GM12864 (cell line): ENCODE measurements around the gene CAMK2D.

Experiments used
- DNase-seq: peaks from one replicate; pipeline ENCODE4 v3.0.0-alpha.2; 2011; ENCODE audit warnings: low read depth
- H3K4me3 ChIP-seq: 2 replicates; pipeline ENCODE4 v1.5.1; 2011; ENCODE audit warnings: mild to moderate bottlenecking, low read depth, low read length, control low read depth
- TF ChIP-seq, protein P1 (sequence below): IDR thresholded peaks from 2 replicates; pipeline ENCODE4 v1.5.1; 2011; ENCODE audit warnings: low read depth, mild to moderate bottlenecking, moderate library complexity, low read length, control low read depth, inconsistent platforms; ENCODE audit errors: missing control alignments

Gene CAMK2D

GRCh38 chr4:113556382-113557134 is 205.0 kb downstream of the CAMK2D start:
- H3K4me3 ChIP-seq, result no peak overlapping the region
- DNase-seq, result no peak
- TF ChIP-seq, protein P1, sequence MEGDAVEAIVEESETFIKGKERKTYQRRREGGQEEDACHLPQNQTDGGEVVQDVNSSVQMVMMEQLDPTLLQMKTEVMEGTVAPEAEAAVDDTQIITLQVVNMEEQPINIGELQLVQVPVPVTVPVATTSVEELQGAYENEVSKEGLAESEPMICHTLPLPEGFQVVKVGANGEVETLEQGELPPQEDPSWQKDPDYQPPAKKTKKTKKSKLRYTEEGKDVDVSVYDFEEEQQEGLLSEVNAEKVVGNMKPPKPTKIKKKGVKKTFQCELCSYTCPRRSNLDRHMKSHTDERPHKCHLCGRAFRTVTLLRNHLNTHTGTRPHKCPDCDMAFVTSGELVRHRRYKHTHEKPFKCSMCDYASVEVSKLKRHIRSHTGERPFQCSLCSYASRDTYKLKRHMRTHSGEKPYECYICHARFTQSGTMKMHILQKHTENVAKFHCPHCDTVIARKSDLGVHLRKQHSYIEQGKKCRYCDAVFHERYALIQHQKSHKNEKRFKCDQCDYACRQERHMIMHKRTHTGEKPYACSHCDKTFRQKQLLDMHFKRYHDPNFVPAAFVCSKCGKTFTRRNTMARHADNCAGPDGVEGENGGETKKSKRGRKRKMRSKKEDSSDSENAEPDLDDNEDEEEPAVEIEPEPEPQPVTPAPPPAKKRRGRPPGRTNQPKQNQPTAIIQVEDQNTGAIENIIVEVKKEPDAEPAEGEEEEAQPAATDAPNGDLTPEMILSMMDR, result no peak

- H3K4me3 ChIP-seq, result no peak overlapping the region
- no peak for DNase-seq
- TF ChIP-seq, protein P1, result no peak
Observed at GRCh38 chr4:113555868-113556267, 205.7 kb downstream of the CAMK2D start.

DNA sequence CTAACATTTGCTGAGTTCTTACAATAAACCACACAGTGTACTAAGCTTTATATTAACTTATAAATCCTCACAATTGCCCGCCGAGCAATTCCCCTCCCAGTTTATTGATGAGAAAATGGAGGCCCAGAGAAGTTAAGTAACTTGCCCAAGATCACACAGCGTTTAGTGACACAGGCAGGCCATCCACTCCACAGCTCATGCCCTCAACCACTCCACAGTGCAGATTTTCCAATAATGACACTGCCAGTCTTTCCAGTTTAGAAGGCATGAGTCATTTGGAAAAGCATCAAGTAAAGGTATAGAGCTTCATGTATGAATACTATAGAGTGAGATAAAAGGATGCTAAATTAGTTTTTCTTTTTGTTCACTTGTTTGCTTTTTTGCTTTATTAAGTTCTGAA is 208.5 kb downstream of the CAMK2D start:
- no peak for DNase-seq
- no peak overlapping the region for H3K4me3 ChIP-seq
- TF ChIP-seq, protein P1, result no peak

DNA sequence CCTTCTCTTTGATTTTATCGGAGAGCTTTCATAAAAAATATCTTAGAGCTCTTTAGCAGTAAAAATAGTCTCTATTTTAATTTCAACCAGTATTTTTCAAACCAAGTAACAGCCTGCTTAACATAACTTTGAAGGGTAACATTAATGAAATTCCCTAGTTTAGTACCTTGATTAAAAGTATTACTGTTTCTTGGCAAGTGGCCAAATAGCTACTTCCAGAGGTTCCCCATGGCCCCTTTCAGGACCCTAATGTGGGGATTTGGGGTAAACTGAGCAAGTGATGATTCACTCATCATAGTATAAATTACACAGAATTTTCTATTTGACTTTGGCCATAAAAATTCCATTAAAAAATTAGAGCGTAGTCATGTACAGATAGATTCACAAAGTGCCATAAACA is 211.0 kb downstream of the CAMK2D start:
- no peak for DNase-seq
- no peak overlapping the region for H3K4me3 ChIP-seq
- TF ChIP-seq, protein P1, result no peak

DNA sequence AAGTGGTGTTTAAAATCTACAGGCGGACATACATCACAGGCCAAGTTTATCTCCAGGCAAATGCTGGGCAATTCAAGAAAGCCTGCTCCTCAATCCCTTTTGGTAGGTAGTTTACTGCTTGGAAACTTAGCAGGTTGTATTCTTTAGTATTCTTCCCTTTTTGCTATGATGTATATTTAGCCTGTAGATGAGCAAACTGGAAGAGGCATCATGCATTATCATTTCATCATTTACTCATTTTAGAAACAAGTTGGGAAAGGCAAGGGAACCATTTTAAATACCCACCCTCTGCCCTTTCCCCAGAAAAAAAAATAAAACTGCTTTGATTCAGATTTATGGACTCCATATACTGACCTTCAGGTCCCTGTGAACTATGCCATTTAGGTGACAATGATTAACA is 213.2 kb downstream of the CAMK2D start:
- DNase-seq, result no peak
- TF ChIP-seq, protein P1, result no peak
- no peak overlapping the region for H3K4me3 ChIP-seq

- TF ChIP-seq, protein P1, result peak; percentile 97
- H3K4me3 ChIP-seq, result no peak overlapping the region
Observed at GRCh38 chr4:113547487-113548042, 214.0 kb downstream of the CAMK2D start.

DNA sequence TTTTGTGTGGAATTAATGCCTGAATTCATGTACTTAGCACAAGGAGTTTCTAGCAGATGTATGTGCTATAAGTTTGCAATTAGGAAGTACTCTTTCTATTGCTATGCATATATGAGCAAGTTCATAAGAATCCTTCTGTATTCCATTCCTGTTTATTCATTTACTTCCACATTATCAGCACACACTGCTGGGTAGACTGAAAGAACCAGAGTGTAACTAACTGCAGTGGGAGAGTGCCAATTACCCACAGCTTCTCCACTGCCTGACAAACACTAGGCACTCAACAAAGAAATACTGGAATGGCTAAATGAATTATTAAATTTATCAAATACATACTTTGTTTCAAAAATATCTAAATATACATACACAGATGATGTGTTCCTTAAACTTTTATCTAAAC is 219.6 kb downstream of the CAMK2D start:
- TF ChIP-seq, protein P1, result no peak
- DNase-seq, result no peak
- no peak overlapping the region for H3K4me3 ChIP-seq

More at GRCh38 chr4:113547487-113548042, 214.0 kb downstream of the CAMK2D start:
- peak; percentile 94 for DNase-seq
